ENCODE measurements around the gene FRMD8. TPM values are rescaled to one million over a fixed set of nuclear protein-coding genes. Genes with fewer than 3 reads are reported as not detected.

The FRMD8 gene
- total and polyA plus RNA-seq, 9 of the 15 experiments (the other 6 are each of a cell fraction or from before 2014, with no cell fraction given) = 4.5 to 54.5 (median 15.8) TPM

DNA sequence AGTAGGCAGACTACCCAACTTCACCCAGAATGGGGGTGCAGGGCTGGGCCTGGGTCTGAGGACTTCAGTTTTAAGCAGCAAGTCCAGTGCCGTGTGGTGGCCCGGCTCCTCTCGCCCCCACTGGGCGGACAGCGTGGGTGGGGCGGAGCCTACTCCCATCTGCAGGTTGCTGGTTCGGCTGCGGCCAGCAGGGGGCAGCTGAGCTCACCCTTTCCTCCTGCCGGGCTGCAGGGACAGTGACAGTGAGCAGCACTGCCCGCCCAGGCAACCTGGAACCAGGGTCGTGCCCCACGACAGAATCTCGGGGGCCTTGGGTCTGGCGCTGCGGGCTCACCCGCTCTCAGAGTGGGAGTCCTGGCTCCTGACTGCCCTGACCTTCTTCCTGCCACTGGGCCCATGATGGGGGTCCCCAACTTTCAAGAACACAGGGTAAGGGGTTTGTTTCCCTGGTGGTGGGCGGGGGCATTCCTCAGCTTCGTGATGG, 29.9 kb downstream of the FRMD8 start (continued):
- TF ChIP-seq CEBPG (CRISPR knock-in tag; IDR thresholded peaks at IDR 0.05) = no peak
- TF ChIP-seq CEBPG (tag; conservative IDR thresholded peaks at IDR 0.05 in 1 of 2, IDR thresholded peaks at IDR 0.05 in 1 of 2) = no peak
- no peak; the same call in 1 of the 2 replicates for TF ChIP-seq ETV5 (CRISPR knock-in tag; IDR thresholded peaks at IDR 0.05; ENCODE audit: low read depth)
- peak; percentile 46 for TF ChIP-seq HDAC2 (IDR thresholded peaks at IDR 0.05)
- peak; percentile 67 for TF ChIP-seq ZBTB17 (CRISPR knock-in tag; IDR thresholded peaks at IDR 0.05)
- TF ChIP-seq HDAC1 (IDR thresholded peaks at IDR 0.05) = peak in 1 of 2 experiments; percentile 46; a peak in 1 of 4 replicates
- TF ChIP-seq NBN (IDR thresholded peaks at IDR 0.05; ENCODE audit: low read depth) = 0 out of 2 replicates have a peak, but pooled peaks have one; percentile 44
- TF ChIP-seq, protein P1, sequence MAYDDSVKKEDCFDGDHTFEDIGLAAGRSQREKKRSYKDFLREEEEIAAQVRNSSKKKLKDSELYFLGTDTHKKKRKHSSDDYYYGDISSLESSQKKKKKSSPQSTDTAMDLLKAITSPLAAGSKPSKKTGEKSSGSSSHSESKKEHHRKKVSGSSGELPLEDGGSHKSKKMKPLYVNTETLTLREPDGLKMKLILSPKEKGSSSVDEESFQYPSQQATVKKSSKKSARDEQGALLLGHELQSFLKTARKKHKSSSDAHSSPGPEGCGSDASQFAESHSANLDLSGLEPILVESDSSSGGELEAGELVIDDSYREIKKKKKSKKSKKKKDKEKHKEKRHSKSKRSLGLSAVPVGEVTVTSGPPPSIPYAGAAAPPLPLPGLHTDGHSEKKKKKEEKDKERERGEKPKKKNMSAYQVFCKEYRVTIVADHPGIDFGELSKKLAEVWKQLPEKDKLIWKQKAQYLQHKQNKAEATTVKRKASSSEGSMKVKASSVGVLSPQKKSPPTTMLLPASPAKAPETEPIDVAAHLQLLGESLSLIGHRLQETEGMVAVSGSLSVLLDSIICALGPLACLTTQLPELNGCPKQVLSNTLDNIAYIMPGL (CRISPR knock-in tag; IDR thresholded peaks at IDR 0.05) = 0 out of 2 replicates have a peak, but pooled peaks have one; percentile 53
- no peak; the same call in 1 of the 2 replicates for TF ChIP-seq KDM2B (CRISPR knock-in tag; IDR thresholded peaks at IDR 0.05)
- TF ChIP-seq, protein P2, sequence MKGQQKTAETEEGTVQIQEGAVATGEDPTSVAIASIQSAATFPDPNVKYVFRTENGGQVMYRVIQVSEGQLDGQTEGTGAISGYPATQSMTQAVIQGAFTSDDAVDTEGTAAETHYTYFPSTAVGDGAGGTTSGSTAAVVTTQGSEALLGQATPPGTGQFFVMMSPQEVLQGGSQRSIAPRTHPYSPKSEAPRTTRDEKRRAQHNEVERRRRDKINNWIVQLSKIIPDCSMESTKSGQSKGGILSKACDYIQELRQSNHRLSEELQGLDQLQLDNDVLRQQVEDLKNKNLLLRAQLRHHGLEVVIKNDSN (CRISPR knock-in tag; IDR thresholded peaks at IDR 0.05) = peak; percentile 14; the same call in 1 of the 2 replicates
- TF ChIP-seq, protein P3, sequence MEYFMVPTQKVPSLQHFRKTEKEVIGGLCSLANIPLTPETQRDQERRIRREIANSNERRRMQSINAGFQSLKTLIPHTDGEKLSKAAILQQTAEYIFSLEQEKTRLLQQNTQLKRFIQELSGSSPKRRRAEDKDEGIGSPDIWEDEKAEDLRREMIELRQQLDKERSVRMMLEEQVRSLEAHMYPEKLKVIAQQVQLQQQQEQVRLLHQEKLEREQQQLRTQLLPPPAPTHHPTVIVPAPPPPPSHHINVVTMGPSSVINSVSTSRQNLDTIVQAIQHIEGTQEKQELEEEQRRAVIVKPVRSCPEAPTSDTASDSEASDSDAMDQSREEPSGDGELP (CRISPR knock-in tag; IDR thresholded peaks at IDR 0.05; ENCODE audit: borderline replicate concordance) = peak; percentile 94
- TF ChIP-seq XRCC3 (IDR thresholded peaks at IDR 0.05) = no peak
- peak; percentile 89 for TF ChIP-seq SP1 (CRISPR knock-in tag; IDR thresholded peaks at IDR 0.05)
- TF ChIP-seq XRCC5 (IDR thresholded peaks at IDR 0.05; ENCODE audit: low read depth, low read length) = peak; percentile 92
- peak; percentile 71; the same call in 1 of the 2 replicates for TF ChIP-seq ZNF263 (CRISPR knock-in tag; IDR thresholded peaks at IDR 0.05; ENCODE audit: borderline replicate concordance)
- peak; percentile 37; the same call in 1 of the 2 replicates for TF ChIP-seq BHLHE40 (IDR thresholded peaks at IDR 0.05; ENCODE audit: low read length)
- peak; percentile 52 for TF ChIP-seq FIP1L1 (IDR thresholded peaks at IDR 0.05; ENCODE audit: low read depth, low read length, poor library complexity, severe bottlenecking)
- TF ChIP-seq, protein P4, sequence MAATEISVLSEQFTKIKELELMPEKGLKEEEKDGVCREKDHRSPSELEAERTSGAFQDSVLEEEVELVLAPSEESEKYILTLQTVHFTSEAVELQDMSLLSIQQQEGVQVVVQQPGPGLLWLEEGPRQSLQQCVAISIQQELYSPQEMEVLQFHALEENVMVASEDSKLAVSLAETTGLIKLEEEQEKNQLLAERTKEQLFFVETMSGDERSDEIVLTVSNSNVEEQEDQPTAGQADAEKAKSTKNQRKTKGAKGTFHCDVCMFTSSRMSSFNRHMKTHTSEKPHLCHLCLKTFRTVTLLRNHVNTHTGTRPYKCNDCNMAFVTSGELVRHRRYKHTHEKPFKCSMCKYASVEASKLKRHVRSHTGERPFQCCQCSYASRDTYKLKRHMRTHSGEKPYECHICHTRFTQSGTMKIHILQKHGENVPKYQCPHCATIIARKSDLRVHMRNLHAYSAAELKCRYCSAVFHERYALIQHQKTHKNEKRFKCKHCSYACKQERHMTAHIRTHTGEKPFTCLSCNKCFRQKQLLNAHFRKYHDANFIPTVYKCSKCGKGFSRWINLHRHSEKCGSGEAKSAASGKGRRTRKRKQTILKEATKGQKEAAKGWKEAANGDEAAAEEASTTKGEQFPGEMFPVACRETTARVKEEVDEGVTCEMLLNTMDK (IDR thresholded peaks at IDR 0.05; ENCODE audit: borderline replicate concordance, insufficient read depth, low read depth, low read length, poor library complexity, severe bottlenecking) = peak; percentile 12
- TF ChIP-seq ATF7 (IDR thresholded peaks at IDR 0.05) = peak; percentile 71; the same call in 1 of the 2 replicates
- peak; percentile 84 for TF ChIP-seq ARID2 (IDR thresholded peaks at IDR 0.05)
- no peak for TF ChIP-seq NR2C2 (CRISPR knock-in tag; IDR thresholded peaks at IDR 0.05)
- TF ChIP-seq NR2C2 (tag; IDR thresholded peaks at IDR 0.05) = no peak
- 0 out of 2 replicates have a peak, but pooled peaks have one; percentile 46 for TF ChIP-seq E2F3 (CRISPR knock-in tag; IDR thresholded peaks at IDR 0.05)
- TF ChIP-seq CBX5 (IDR thresholded peaks at IDR 0.05; ENCODE audit: borderline replicate concordance, low read depth) = 0 out of 2 replicates have a peak, but pooled peaks have one; percentile 23

Measured in K562 (cell line).